Uterus (tissue), 4 donors: ENCODE results near the gene EPHX1. TPM values are rescaled to one million over a fixed set of nuclear protein-coding genes. Genes with fewer than 3 reads are reported as not detected.
"Not testable (repeated sequence)": the region's sequence is repeated elsewhere in the genome, so short reads cannot be mapped to it uniquely, and the experiment has no call there.

Experiments used
- DNase-seq, 2 donors: peaks; one replicate each; pipeline ENCODE4 v3.0.0-alpha.2; 2019 to 2020
- H3K27ac ChIP-seq, 2 donors: fragments of 200-600 bp; sonication (generic); 1 replicate in 1 of 2; 2 replicates in 1 of 2; pipeline ENCODE4 v1.5.1; 2016 to 2018
- H3K27me3 ChIP-seq, 2 donors: fragments of 200-600 bp; sonication (generic); one replicate each; pipeline ENCODE4 v1.5.1; 2018 to 2019; ENCODE audit warnings: control low read depth in 1 of 2
- H3K36me3 ChIP-seq, 2 donors: fragments of 200-600 bp; sonication (generic); one replicate each; pipeline ENCODE4 v1.5.1; 2019; ENCODE audit warnings: control low read depth in 1 of 2
- H3K4me1 ChIP-seq, 2 donors: fragments of 200-600 bp; sonication (generic); one replicate each; pipeline ENCODE4 v1.5.1; 2018 to 2019; ENCODE audit warnings: control low read depth in 1 of 2
- H3K4me3 ChIP-seq, 2 donors: fragments of 200-600 bp; sonication (generic); 1 replicate in 1 of 2; 2 replicates in 1 of 2; pipeline ENCODE4 v1.5.1; 2018 to 2019; ENCODE audit warnings: mild to moderate bottlenecking in 1 of 2
- H3K9me3 ChIP-seq, 2 donors: fragments of 200-600 bp; sonication (generic); one replicate each; pipeline ENCODE4 v1.5.1; 2019; ENCODE audit warnings: control low read depth in 1 of 2
- CTCF ChIP-seq, 4 experiments: fragments of 200-600 bp in 2 of 4; fragments of 450-650 bp in 2 of 4; sonication (generic) in 2 of 4; IDR thresholded peaks; one replicate each; pipeline ENCODE4 v1.5.1; 2016 to 2019; ENCODE audit warnings: antibody characterized with exemption in 4 of 4, mild to moderate bottlenecking in 2 of 4, moderate library complexity in 1 of 4
- POLR2A ChIP-seq, 2 donors: fragments of 450-650 bp; IDR thresholded peaks; one replicate each; pipeline ENCODE4 v1.6.1; 2016; ENCODE audit warnings: antibody characterized with exemption in 2 of 2, mild to moderate bottlenecking in 1 of 2, moderate library complexity in 1 of 2
- intact Hi-C: fragments of 100-400 bp; cut with DNase I; formaldehyde crosslinking; loops from one replicate; pipeline ENCODE4 v1.15.1; 2023; ENCODE audit warnings: low total_unique reads
- total RNA-seq, 4 donors: library from RNA; depleted of rRNA in 3 of 4; stranded (reverse); fragments of >200 nt in 3 of 4; gene quantifications; one replicate each; pipeline versions ENCODE4 v1.1.0 to v1.2.4, GENCODE V29; 2014 to 2023
- donor health status: DM: yes; HTN: yes; CAD: no.

Gene EPHX1
- total RNA-seq, 4 donors from 2014 or later: 51.2 to 156 (median 55.3) TPM

DNA sequence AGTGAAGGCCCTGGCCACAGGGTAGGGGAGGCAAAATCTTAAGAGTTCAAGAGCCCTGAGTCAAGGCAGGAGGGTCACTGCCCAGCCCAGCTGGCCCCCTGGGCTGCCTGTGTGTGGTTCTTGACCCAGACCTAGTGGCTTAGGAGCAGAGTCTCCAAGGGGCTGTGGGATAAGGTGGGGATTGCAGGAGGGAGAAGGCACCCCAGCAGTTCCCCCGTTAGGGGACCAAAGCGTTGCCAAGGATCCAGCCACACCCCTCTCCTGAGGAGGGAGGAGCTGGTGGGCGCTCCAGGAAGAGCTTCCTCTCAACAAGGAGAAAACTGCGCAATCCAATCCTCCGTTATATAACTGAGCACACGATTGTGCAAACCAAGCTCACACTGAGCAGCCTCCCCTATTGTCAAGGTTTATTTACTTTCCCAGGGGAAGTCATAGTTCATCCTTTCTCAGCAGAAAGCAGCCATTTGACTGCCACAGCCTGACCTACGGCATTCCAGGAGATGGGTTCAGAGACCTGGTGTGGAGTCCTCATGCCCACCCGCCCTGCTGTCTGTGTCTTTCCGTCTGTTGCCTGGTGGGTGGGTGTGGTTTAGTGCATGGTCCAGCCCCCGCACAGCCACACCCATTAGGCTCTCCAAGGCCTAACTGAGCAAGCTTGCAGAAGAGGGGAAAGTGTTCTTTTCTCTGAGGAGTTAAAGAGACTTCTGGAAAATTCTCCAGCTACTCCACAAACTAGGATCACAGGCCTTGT, 3.5 kb downstream of the EPHX1 start:
- Histone ChIP-seq H3K9me3 (no peaks in the 10 kb centered on the region), H3K4me1 (peaks cover 48 to 55% of the 10 kb centered on the region in 2 donors), H3K4me3 (no peak overlapping the region), H3K36me3 (no peaks in the 10 kb centered on the region), H3K27ac (peak overlapping the region; percentile 94 to 99), H3K27me3 (no peaks in the 10 kb centered on the region)
- intact Hi-C loops: no loop called here
- DNase-seq: peak; percentile 78 to 84
- TF ChIP-seq CTCF (IDR thresholded peaks at IDR 0.05) (no peak), POLR2A (IDR thresholded peaks at IDR 0.05) (peak; percentile 32 to 47)

DNA sequence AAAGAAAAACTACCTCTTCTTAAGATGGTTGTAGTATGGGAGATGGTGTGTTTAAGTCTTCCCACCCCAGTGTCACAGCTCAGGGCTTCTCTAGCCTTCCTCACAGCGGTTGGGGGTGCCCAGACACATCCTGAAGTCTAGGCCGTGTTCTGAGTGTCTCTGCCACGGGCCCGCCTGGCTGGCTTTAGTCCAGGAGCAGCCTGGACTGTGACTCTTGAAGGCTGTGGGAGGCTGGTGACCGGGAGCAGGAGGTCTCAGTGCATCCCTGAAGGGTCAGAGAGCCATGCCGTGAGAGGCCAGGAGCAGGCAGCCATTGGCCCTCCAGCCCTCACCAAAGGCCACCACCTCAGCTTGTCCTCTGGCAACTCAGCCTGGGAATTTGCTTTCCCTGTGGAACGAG, 4.5 kb downstream of the EPHX1 start:
- Histone ChIP-seq H3K4me3 (no peak overlapping the region), H3K4me1 (peaks cover 48 to 58% of the 10 kb centered on the region in 2 donors), H3K36me3 (no peaks in the 10 kb centered on the region), H3K9me3 (no peaks in the 10 kb centered on the region), H3K27ac (peak overlapping the region; percentile 94 to 99), H3K27me3 (no peaks in the 10 kb centered on the region)
- DNase-seq: peak in 1 of 2 donors; percentile 45
- no peak for TF ChIP-seq POLR2A (IDR thresholded peaks at IDR 0.05)
- no peak for TF ChIP-seq CTCF (IDR thresholded peaks at IDR 0.05)
- intact Hi-C loops: no loop called here

GRCh38 chr1:225815090-225815489, 5.2 kb downstream of the EPHX1 start:
- DNase-seq, H3K27me3 ChIP-seq, H3K36me3 ChIP-seq, intact Hi-C loops, H3K4me3 ChIP-seq, H3K9me3 ChIP-seq: not testable (repeated sequence)
- Histone ChIP-seq H3K4me1 (peaks cover 45 to 61% of the 10 kb centered on the region in 2 donors), H3K27ac (peak overlapping the region; percentile 94 to 99)

DNA sequence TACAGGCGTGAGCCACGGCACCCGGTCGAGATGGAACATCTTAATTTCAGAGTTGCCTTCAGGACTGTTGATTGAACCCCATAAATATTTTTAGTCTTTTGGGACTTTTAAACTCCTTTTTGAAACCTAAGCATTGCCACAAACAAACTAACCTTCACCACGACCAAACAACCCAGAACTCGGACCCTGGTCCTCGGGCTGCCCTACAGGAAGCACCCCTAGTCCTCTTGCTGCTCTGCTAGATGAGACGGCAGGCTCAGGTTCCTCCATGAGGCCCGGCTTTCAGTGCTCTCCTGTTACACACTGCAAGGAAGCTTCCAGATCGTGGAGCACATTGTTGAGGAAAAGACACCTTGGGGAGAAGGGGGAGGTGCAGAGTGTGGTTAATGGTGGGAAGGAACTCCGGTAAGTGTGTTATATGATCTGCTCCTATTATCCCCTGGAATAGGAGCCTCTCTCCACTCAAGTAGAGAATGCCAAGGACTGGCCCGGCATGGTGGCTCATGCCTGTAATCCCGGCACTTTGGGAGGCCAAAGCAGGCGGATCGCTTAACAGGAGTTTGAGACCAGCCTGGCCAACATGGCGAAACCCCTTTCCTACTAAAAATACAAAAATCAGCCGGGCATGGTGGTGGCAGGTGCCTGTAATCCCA, 5.7 kb downstream of the EPHX1 start:
- H3K4me1 ChIP-seq: peaks cover 45 to 66% of the 10 kb centered on the region in 2 donors
- TF ChIP-seq POLR2A (IDR thresholded peaks at IDR 0.05): no peak
- TF ChIP-seq CTCF (IDR thresholded peaks at IDR 0.05): no peak
- intact Hi-C loops: no loop called here

GRCh38 chr1:225816643-225817538, 7.0 kb downstream of the EPHX1 start:
- Histone ChIP-seq H3K4me1 (peaks cover 40 to 67% of the 10 kb centered on the region in 2 donors), H3K27ac (peak overlapping the region; percentile 94 to 99), H3K36me3 (no peaks in the 10 kb centered on the region), H3K9me3 (no peaks in the 10 kb centered on the region), H3K4me3 (peak overlapping the region in 1 of 2 donors; percentile 1), H3K27me3 (no peaks in the 10 kb centered on the region)
- intact Hi-C loops: no loop called here
- TF ChIP-seq CTCF (IDR thresholded peaks at IDR 0.05): no peak
- peak in 1 of 2 donors; percentile 14 for TF ChIP-seq POLR2A (IDR thresholded peaks at IDR 0.05)
- peak; percentile 74 to 79 for DNase-seq

More for the DNA sequence above, 5.7 kb downstream of the EPHX1 start:
- H3K27ac ChIP-seq: peak overlapping the region; percentile 94 to 99
- H3K27me3 ChIP-seq: no peaks in the 10 kb centered on the region
- H3K9me3 ChIP-seq: no peaks in the 10 kb centered on the region
- no peaks in the 10 kb centered on the region for H3K36me3 ChIP-seq
- no peak for DNase-seq
- no peak overlapping the region for H3K4me3 ChIP-seq
